HL-60/S4 treated with retinoic acid at 250 ng/mL for 4 days and 3 days (cell line): ENCODE results near the gene BRSK2.
"Not testable (repeated sequence)": the region's sequence is repeated elsewhere in the genome, so short reads cannot be mapped to it uniquely, and the experiment has no call there.

Source experiments
- in situ Hi-C: fragments of 300-500 bp; cut with MboI; formaldehyde crosslinking; loops from 2 replicates; pipeline ENCODE4 v1.7.0; 2022; ENCODE audit warnings: low sequenced_read_pairs

The BRSK2 gene

DNA sequence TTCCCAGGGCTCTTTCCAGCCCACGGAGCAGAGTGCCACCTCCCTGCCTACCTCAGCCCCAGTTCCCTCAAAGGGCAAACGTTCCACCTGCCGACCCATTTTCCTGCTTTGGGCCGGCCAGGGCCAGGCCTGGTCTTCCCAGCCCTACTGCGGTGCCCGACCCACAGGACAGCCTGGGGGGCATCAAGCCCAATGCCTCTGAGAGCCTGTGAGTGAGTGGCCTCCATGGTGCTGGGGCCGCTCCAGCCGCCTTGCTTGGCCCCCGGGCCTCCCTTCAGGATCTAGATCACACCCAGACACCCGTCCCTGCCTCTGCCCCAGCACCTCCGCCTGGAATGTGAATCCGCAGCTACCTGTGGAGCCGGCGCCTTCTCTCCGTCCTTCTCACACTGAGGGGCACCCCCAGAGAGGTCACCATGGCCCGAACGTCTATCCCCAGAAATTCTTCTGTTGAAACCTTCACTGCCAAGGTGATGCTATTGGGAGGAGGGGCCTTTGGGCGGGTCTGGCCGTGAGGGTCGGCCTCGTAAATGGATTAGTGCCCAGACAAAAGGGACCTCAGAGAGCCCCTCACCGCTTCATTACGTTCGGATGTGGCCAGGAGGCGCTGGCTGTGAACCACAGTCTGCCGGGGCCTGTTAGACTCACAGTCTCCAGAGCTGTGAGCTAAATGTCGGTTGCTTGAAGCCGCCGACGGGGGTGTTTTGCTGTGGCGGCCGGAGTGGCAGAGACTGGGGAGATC is 36.2 kb upstream of the BRSK2 start:
- in situ Hi-C loops, result no loop called here

DNA sequence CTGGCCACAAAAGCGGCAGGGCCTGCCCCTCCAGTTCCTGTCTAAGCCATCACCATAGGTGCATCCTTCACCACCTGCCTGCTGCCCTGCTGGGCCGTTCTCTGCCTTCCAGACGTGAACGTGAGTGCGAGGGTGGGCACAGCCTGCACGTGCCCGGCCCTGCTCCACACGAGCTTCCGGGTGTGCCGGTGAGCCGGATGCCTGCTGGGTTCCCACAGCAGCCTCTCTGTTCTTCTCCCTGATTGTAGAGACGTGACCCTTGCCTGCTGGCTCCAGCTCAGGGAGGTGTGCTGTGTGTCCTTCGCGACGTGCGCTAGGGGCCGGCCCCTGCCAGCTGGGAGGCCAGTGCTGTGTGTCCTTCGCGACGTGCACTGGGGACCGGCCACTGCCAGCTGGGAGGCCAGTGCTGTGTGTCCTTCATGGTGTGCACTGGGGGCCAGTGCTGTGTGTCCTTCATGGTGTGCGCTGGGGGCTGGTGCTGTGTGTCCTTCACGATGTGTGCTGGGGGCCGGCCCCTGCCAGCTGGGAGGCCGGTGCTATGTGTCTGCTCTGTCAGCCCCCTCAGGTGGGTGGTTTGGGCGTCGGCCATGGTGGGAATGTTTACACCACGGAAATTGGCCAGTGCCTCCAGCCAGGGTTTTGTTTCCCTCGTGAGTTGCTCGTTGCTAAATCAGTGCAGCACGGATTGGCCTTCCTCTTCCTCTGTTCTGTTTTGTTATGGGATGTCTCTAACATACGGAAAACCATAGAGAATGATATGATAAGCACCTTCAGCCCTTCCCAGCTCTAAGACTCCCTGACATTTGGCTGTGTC is 35.4 kb upstream of the BRSK2 start:
- in situ Hi-C loops, result no loop called here

DNA sequence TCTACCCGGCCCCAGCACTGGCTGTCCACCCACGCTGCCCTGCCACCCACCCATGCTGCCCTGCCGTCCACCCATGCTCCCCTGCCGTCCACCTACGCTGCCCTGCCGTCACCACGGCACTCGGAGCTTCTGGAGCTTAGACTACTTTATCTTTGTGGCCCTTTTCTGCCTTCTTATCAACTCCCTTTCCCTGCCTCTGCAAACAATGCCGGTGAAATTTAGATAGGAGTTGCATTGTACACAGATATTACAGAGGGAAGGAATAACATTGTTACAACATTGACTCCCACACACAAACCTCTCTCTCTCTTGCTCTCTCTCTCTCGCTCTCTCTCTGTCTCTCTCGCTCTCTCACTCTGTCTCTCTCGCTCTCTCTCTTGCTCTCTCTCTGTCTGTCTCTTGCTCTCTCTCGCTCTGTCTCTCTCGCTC is 33.7 kb upstream of the BRSK2 start:
- in situ Hi-C loops, result no loop called here

DNA sequence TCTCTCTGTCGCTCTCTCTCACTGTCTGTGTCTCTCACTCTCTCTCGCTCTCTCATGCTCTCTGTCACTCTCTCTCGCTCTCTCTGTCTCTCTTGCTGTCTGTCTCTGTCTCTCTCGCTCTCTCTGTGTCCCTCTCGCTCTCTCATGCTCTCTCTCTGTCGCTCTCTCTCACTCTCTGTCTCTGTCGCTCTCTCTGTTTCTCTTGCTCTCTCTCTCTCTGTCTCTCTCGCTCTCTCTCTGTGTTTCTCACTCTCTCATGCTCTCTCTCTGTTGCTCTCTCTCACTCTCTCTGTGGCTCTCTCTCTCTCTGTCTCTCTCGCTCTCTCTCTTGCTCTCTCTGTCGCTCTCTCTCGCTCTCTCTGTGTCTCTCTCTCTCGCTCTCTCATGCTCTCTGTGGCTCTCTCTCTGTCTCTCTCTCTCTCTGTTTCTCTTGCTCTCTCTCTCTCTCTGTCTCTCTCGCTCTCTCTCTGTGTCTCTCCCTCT is 33.2 kb upstream of the BRSK2 start:
- in situ Hi-C loops, result no loop called here

DNA sequence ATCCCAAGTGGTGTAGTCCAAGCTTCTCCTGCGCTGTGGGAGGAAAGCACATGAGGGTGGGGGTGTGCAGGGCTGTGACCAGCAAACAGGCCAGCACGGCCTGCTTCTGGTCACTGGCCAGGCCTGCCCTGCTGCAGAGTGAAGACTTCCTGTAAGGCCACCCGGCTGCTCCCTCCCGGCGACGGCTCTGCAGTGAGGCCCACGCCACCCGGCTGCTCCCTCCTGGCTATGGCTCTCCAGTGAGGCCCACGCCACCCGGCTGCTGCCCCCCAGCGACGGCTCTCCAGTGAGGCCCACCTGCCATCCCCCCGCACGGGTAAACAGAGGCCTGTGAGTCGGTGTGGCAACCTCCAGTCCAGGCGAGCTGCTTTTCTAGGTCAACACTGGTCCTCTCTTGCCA is 31.4 kb upstream of the BRSK2 start:
- in situ Hi-C loops, result no loop called here

DNA sequence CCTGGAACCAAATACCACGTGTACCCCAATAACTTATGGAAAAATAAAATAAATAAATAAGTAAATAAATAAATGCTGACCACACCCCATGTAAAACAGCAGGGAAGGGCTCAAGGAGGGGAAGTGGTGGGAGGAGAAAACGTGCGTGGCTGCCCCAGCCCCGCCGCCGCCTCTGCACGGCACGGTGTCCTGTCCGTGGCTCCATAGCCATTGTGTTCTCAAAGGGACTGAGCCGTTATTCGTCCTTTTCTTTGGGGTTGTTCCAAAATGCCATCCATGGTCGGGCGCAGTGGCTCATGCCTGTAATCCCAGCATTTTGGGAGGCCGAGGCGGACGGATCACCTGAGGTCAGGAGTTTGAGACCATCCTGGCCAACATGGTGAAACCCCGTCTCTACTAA is 30.8 kb upstream of the BRSK2 start:
- in situ Hi-C loops, result not testable (repeated sequence)

DNA sequence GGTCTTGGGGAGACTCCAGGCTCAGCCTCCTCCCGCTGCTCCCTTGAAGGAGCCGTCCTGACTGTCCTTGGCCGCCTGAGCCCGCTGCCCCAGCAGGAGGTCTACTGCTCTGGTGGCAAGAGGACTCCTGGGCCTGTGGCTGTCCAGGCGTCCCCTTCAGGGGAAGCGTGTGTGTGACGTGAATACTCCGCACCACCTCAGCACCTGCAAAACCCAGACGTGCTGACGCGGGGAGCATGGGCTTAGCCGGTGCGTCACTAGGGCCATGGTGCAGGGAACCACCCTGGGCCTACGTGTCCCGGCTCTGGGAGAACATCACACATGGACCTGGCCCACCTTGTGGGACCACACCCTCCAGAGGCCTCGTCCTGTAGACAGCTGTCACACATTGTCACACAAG is 30.2 kb upstream of the BRSK2 start:
- in situ Hi-C loops, result no loop called here

DNA sequence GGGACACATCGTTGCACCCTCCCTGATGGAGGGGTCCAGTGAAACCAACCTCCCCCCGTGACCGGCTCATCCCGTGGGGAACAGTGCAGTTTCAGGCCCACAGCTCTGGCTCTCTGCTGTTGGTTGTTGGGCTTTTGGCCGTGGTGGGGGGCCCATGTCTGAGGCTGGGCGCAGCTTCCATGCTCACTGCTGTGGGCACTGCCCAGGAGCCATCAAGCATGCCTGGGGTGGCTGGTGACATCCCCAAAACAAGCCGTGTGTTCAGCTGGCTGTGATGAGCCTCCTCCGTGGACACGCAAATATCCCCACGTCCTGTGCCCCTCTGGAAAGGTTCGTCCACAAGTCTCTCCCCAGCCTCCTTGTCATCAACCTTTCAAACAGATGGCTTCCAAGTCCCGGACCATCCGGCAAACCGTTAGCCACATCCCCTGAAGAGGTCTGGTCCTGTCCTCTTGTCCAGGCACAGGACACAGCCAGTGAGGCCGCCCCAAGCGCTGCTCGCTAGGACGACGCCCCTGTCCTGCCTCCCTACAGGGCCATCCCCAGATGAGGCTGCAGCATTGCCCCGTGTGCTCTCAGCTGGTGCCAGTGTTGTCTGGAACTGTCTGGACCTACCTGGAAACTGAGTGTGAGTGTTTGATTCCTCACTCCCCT is 29.4 kb upstream of the BRSK2 start:
- in situ Hi-C loops, result no loop called here

DNA sequence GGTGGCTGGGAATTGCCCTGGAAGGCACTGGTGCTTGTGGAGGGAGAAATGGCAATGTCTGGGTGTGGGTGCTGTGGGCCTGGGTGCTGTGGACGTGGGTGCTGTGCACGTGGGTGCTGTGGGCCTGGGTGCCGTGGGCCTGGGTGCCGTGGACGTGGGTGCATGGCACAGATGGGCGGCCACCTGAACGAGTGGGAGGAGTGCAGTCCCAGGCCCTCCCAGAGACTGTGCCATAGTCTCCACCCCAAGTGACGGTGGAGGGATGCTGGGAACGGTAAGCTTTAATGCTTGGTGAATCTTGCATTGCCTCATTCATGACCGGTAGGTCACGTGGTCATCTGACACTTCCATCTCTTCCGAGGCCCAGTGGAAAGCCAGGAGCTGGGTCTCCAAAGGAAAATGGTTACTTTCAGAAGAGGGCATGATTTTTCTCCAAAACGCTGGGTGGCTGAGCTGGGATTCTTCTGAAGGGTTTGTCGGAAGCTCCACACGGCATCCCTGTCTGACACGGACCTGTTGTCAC is 28.8 kb upstream of the BRSK2 start:
- in situ Hi-C loops, result no loop called here

DNA sequence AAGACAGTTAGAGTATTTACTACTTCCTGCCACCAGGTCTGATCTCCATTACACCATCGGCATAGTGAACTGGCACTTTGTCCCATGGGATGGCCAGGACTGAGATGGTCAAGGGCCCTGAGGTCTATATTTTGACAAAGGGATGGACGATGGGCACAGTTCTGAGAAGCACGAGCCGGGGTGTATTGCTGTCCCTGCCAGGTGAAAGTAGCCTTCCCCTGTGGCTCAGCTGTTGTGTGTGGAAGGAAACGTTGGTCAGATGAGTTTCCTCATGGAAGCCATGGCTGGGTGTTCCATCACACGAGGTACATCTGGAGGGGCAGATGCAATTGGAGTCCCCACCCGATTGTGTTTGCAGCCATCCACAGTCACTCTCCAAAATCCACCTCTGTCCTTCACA is 27.9 kb upstream of the BRSK2 start:
- in situ Hi-C loops, result no loop called here

DNA sequence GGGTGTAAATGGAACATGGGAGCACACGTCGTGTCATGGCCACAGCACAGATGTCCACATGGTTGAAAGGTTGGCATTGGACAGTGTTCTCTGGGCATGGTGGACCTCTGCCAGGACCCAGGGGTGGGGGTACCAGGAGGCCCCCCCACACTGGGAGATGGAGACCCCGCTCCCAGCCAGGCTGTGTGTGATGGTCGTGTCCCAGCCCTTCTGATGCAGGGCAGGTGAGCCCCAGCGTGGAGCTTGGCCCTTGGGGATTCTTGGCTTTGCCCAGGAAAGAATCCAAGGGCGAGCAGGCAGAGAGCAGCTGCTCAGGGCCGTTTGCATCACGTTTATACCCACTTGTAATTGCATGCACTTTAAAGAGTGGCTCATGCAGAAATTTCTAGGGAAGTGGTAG is 22.0 kb upstream of the BRSK2 start:
- in situ Hi-C loops, result no loop called here

DNA sequence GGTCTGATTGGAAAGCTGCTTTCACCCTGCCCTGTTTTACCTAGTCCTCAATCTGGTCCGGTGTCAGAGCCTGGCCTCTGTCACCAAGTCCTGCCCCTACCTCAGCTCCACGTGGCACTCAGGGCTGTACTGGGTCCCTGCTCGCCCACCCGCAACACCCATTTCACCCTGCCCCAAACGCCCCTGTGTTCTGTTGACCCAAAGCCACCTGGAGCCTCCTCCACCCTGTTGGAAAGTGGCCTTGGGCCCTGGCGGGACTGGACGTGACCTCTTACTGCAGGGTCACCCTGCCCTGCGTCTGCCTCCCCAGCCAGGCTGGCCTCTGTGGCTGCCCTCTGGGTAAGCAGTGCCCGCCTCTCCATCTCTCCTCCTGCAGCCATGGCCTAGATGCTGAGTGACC is 21.5 kb upstream of the BRSK2 start:
- in situ Hi-C loops, result no loop called here

DNA sequence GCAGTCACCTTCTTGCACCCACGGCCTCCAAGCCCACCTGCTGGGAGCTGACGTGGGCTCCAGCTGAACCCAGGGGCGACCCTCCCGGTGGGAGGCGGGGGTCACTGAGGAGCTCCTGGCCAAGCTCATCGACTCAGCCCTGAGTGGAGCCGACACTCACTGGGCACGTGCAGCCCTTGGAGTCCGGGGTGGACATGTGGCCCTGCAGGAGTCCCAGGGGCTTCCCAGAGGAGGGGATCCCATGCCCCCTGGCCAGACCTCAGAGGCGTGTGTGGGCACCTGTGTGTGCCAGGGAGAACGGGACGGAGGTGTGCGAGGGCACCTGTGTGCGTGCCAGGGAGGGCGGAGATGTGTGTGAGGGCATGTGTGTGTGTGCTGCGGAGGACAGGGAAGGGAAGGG is 20.8 kb upstream of the BRSK2 start:
- in situ Hi-C loops, result no loop called here

DNA sequence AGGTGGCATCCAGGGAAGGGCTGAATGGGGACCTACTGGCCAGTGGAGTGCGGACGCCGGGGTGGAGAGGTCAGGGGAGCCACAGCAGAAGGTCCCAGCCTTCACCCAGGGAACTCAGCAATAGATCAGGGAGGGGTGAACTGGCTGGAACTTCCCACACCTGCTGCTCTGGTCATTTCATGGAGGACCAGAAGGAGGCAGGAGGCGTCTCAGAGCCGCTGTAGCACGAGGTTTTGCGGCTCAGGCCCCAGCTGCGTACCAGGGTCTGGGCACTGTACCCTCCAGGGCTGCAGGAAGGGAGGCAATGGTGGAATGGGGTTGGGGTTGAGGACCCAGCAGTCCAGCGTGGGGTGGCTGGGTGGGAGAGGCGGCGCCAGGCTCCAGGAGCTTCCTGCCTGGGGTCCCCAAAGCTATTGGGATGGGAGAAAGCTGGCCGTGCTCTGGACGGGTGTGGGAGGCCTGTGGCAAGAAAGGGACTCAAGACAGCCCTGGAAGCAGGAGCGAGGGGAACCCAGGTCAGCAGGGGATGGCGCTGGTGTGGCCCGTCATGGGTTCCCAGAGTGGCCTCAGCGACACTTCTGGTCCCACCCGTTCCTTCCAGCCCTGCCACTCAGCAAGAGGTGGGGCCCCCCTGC is 20.2 kb upstream of the BRSK2 start:
- in situ Hi-C loops, result no loop called here

DNA sequence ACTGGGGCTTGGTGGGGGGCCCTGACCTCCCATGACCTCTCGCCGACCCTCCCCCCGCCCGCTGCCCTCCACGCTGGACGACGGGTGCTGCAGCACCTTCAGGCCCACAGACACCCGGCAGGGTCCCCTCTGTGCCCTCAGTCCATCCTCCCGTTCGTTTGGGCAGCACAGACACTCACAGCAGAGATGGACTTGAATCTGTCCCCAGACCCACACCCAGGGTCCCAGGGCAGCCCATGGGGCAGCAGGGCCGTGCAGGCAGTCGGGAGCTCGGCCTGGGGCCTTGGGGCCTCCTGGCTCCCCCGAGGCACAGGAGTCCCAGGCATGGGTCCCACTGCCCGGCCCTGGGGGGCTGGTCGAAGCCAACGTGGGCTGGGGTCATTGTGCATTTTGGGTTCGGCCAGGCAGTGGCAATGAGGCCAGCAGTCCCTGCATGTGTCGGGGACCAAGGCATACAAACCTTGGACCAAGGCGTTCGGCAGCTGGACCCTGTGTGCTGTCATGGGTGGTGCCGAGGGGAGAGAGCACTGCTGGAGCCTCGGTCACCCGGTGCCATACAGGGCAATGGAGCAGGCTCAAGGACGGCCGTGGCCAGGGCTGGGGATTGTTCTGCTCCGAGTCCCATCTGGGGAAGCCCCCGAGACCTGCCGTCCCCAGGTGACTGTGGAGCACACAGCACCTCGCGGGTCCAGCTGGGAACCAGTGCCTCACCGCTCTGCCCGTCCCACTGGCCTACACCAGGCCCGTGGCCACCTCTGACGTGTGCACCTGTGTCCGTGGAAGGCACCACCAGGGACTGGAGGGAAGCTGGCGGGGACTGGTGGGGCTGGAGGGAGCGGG is 19.3 kb upstream of the BRSK2 start:
- in situ Hi-C loops, result no loop called here

DNA sequence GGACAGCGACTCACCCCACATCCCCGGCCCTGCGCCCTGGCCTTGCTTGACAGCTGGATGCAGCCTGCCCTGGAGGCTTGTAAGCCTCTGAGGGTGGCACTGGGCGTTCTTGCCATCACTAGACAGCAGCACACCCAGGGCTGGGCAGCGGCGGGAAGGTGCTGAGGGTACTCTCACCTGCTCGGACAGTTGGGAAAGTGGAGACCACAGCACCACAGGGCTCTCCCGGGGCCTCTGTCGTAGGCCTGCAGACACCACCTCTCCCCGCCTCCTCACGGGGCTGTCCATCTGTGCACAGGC is 18.8 kb upstream of the BRSK2 start:
- in situ Hi-C loops, result no loop called here

DNA sequence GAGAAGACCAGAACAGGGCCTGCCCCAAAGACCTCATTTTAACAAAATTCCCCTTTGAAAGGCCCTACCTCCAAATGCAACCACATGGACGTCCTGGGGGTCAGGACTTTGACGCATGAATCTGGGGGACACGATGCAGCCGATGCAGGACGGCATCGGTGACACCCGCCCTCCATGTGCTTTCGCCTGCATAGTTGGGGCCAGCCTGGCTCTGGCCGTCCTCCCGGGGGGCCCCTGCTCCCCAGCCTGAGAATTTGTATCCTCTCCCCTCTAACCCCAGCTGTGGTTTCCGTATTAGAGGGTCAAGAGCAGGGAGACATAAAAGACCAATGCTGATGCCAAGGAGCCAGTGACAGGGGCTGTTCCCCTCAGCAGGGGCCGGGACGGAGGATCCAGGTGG is 18.4 kb upstream of the BRSK2 start:
- in situ Hi-C loops, result no loop called here

DNA sequence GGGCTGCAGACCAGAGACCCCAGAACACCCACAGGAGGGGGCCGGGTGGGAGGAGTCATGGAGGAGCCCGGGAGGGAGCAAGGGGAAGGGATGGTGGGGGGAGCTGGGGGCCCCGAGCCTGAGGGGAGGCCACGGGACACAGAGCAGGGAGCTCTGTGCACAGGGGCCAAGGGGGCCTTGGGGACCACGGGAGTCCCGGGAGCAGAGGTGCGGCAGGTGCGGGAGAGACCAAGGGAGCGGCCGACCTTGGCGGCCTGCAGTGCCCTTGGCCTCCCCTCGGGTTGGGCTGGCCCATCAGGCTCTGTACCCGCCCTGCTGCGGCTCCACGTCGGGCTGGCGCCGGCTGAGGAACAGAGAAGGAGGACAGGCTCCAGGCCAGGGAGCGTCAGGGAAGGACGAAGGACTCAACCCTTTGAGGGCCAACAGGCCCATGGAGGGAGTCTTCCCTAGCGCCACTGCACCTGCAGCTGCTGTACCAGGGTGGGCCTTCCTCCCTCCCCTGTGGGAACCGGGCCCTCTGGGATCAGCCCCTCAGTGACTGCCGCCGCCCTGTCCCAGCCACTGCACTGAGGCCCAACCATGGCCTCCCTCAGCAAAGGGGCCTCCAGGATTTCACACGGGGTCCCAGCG is 17.8 kb upstream of the BRSK2 start:
- in situ Hi-C loops, result no loop called here

DNA sequence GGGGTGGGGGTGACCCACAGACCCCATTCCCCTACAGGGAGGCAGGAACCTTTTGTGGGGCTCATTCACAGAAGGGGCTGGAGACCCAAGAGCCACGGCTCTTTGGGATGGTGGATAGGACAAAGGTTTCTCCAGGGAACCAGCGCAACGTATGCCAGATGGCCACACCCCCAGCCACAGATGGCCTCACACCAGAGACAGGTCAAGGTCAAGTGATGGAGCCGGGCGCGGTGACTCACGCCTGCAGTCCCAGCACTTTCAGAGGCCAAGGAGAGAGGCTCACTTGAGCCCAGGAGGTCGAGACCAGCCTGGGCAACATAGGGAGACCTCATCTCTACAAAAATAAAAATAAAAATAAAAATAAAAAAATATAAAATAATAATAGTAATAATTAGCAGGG is 17.1 kb upstream of the BRSK2 start:
- in situ Hi-C loops, result no loop called here
